HEK293 (cell line): ENCODE results near the gene C1QL2.

Experiments
- ZNF121 ChIP-seq: fragments of 450-650 bp; formaldehyde crosslinking; IDR thresholded peaks from 2 replicates; pipeline ENCODE4 v1.5.1; 2016; ENCODE audit warnings: missing biosample characterization, missing genetic modification characterization
- ZNF324 ChIP-seq: fragments of 450-650 bp; formaldehyde crosslinking; IDR thresholded peaks from 2 replicates; pipeline ENCODE4 v1.5.1; 2016; ENCODE audit warnings: missing biosample characterization, missing genetic modification characterization
- ZNF629 ChIP-seq: fragments of 450-650 bp; formaldehyde crosslinking; IDR thresholded peaks from 2 replicates; pipeline ENCODE4 v1.5.1; 2017; ENCODE audit warnings: missing biosample characterization, missing genetic modification characterization
- ZNF747 ChIP-seq: fragments of 450-650 bp; formaldehyde crosslinking; IDR thresholded peaks from 2 replicates; pipeline ENCODE4 v1.5.1; 2016; ENCODE audit warnings: missing biosample characterization, missing genetic modification characterization
- ZNF792 ChIP-seq: fragments of 450-650 bp; formaldehyde crosslinking; IDR thresholded peaks from 2 replicates; pipeline ENCODE4 v1.5.1; 2016; ENCODE audit warnings: missing biosample characterization, missing genetic modification characterization
- TF ChIP-seq, protein P1 (sequence below): fragments of 450-650 bp; formaldehyde crosslinking; IDR thresholded peaks from 2 replicates; pipeline ENCODE4 v1.5.1; 2016; ENCODE audit warnings: missing biosample characterization, missing genetic modification characterization
- TF ChIP-seq, protein P2 (sequence below): fragments of 450-650 bp; formaldehyde crosslinking; IDR thresholded peaks from 2 replicates; pipeline ENCODE4 v1.5.1; 2017; ENCODE audit warnings: missing biosample characterization, missing genetic modification characterization
- TF ChIP-seq, protein P3 (sequence below): fragments of 450-650 bp; formaldehyde crosslinking; IDR thresholded peaks from 2 replicates; pipeline ENCODE4 v1.5.1; 2016; ENCODE audit warnings: missing biosample characterization, missing genetic modification characterization

DNA sequence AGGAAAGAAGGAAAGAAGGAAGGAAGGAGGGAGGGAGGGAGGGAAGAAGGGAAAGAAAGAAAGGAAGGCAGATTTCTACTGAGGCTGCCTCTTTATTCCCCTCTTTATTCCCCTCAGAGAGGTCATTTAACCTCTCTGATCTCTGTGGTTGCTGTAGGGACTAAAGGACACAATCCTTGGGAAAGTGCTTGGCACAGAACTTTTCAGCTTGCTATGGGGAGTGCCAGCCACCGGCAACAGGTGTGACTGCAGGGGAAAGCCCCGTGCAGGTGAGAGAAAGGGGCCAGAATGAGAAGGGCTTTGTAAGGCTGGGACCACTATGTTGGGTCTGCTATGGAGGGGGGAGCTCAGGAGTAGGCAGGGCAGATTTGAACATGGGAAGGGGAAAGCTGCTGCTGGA is 37.3 kb upstream of the C1QL2 start:
- no peak for TF ChIP-seq ZNF629 (tag by site-specific recombination)
- TF ChIP-seq, protein P1, sequence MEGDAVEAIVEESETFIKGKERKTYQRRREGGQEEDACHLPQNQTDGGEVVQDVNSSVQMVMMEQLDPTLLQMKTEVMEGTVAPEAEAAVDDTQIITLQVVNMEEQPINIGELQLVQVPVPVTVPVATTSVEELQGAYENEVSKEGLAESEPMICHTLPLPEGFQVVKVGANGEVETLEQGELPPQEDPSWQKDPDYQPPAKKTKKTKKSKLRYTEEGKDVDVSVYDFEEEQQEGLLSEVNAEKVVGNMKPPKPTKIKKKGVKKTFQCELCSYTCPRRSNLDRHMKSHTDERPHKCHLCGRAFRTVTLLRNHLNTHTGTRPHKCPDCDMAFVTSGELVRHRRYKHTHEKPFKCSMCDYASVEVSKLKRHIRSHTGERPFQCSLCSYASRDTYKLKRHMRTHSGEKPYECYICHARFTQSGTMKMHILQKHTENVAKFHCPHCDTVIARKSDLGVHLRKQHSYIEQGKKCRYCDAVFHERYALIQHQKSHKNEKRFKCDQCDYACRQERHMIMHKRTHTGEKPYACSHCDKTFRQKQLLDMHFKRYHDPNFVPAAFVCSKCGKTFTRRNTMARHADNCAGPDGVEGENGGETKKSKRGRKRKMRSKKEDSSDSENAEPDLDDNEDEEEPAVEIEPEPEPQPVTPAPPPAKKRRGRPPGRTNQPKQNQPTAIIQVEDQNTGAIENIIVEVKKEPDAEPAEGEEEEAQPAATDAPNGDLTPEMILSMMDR = no peak
- TF ChIP-seq ZNF121 (tag by site-specific recombination) = no peak
- no peak for TF ChIP-seq ZNF324 (tag by site-specific recombination)
- no peak for TF ChIP-seq ZNF747 (tag by site-specific recombination)
- TF ChIP-seq, protein P2, sequence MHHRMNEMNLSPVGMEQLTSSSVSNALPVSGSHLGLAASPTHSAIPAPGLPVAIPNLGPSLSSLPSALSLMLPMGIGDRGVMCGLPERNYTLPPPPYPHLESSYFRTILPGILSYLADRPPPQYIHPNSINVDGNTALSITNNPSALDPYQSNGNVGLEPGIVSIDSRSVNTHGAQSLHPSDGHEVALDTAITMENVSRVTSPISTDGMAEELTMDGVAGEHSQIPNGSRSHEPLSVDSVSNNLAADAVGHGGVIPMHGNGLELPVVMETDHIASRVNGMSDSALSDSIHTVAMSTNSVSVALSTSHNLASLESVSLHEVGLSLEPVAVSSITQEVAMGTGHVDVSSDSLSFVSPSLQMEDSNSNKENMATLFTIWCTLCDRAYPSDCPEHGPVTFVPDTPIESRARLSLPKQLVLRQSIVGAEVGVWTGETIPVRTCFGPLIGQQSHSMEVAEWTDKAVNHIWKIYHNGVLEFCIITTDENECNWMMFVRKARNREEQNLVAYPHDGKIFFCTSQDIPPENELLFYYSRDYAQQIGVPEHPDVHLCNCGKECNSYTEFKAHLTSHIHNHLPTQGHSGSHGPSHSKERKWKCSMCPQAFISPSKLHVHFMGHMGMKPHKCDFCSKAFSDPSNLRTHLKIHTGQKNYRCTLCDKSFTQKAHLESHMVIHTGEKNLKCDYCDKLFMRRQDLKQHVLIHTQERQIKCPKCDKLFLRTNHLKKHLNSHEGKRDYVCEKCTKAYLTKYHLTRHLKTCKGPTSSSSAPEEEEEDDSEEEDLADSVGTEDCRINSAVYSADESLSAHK (tag by site-specific recombination) = no peak
- TF ChIP-seq, protein P3, sequence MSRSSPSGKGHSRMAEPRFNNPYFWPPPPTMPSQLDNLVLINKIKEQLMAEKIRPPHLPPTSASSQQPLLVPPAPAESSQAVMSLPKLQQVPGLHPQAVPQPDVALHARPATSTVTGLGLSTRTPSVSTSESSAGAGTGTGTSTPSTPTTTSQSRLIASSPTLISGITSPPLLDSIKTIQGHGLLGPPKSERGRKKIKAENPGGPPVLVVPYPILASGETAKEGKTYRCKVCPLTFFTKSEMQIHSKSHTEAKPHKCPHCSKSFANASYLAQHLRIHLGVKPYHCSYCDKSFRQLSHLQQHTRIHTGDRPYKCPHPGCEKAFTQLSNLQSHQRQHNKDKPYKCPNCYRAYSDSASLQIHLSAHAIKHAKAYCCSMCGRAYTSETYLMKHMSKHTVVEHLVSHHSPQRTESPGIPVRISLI (tag by site-specific recombination) = no peak
- TF ChIP-seq ZNF792 (tag by site-specific recombination) = no peak
